SU-DHL-6 (cell line): ENCODE data around the gene ELAVL1.

Experiments used
- H2AFZ ChIP-seq: fragments of 200-600 bp; sonication (generic); 2 replicates; pipeline ENCODE4 v1.6.1; 2014; ENCODE audit warnings: low read depth, mild to moderate bottlenecking, moderate library complexity, mixed read lengths, antibody characterized with exemption, low read length; ENCODE audit not compliant: severe bottlenecking
- H3F3A ChIP-seq: fragments of 200-600 bp; shearing (Covaris generic); 2 replicates; pipeline ENCODE4 v1.6.0; 2016; ENCODE audit warnings: antibody characterized with exemption, mild to moderate bottlenecking; ENCODE audit not compliant: insufficient read depth
- H3K27ac ChIP-seq: fragments of 200-600 bp; sonication (generic); 2 replicates; pipeline ENCODE4 v1.5.1; 2016; ENCODE audit warnings: low read depth, mild to moderate bottlenecking, low read length, moderate library complexity, mixed read lengths
- H3K27me3 ChIP-seq: fragments of 200-600 bp; sonication (generic), shearing (Covaris generic); 2 replicates; pipeline ENCODE4 v1.6.0; 2014; ENCODE audit warnings: mild to moderate bottlenecking, low read length
- H3K36me3 ChIP-seq: fragments of 200-600 bp; sonication (generic); 2 replicates; pipeline ENCODE4 v1.6.1; 2014; ENCODE audit warnings: mild to moderate bottlenecking, low read length, mixed read lengths
- H3K4me2 ChIP-seq: fragments of 300-600, 200-600 bp; shearing (Covaris generic), sonication (generic); 2 replicates; pipeline ENCODE4 v1.6.0; 2014; ENCODE audit warnings: low read length, low read depth, mild to moderate bottlenecking; ENCODE audit not compliant: poor library complexity, severe bottlenecking
- H3K4me3 ChIP-seq: fragments of 200-600 bp; sonication (generic); 2 replicates; pipeline ENCODE4 v1.5.1; 2014; ENCODE audit warnings: antibody characterized with exemption, low read length, mild to moderate bottlenecking, mixed read lengths; ENCODE audit not compliant: insufficient read depth, poor library complexity, severe bottlenecking
- H3K79me2 ChIP-seq: fragments of 200-600 bp; sonication (generic); 2 replicates; pipeline ENCODE4 v1.6.1; 2014; ENCODE audit warnings: mild to moderate bottlenecking, low read length, moderate library complexity; ENCODE audit not compliant: insufficient read depth
- H3K9ac ChIP-seq: fragments of 200-600 bp; sonication (generic); 2 replicates; pipeline ENCODE4 v1.7.0; 2014; ENCODE audit warnings: mild to moderate bottlenecking, low read length
- H3K9me2 ChIP-seq: fragments of 200-600 bp; sonication (generic); replicated peaks from 2 replicates; pipeline ENCODE4 v1.6.1; 2014; ENCODE audit warnings: low read length; ENCODE audit not compliant: insufficient read depth
- H3K9me3 ChIP-seq: fragments of 200-600 bp; sonication (generic); 2 replicates; pipeline ENCODE4 v1.6.1; 2014; ENCODE audit warnings: low read length, mixed read lengths; ENCODE audit not compliant: insufficient read depth
- H4K20me1 ChIP-seq: fragments of 200-600 bp; sonication (generic); 2 replicates; pipeline ENCODE4 v1.6.1; 2014; ENCODE audit warnings: low read depth, mild to moderate bottlenecking, antibody characterized with exemption, low read length, moderate library complexity, mixed read lengths
- EZH2phosphoT487 ChIP-seq: fragments of 200-600 bp; sonication (generic), shearing (Covaris generic); conservative IDR thresholded peaks from 2 replicates; pipeline ENCODE4 v1.6.1; 2018; ENCODE audit warnings: mild to moderate bottlenecking, antibody characterized with exemption, low read length, moderate library complexity, mixed read lengths
- TF ChIP-seq, protein P1 (sequence below): fragments of 200-600 bp; sonication (generic); IDR thresholded peaks from one replicate; pipeline ENCODE4 v1.5.1; 2017; ENCODE audit warnings: antibody characterized with exemption, mild to moderate bottlenecking, low read length, moderate library complexity; ENCODE audit not compliant: insufficient read depth, poor library complexity, severe bottlenecking

The ELAVL1 gene

DNA sequence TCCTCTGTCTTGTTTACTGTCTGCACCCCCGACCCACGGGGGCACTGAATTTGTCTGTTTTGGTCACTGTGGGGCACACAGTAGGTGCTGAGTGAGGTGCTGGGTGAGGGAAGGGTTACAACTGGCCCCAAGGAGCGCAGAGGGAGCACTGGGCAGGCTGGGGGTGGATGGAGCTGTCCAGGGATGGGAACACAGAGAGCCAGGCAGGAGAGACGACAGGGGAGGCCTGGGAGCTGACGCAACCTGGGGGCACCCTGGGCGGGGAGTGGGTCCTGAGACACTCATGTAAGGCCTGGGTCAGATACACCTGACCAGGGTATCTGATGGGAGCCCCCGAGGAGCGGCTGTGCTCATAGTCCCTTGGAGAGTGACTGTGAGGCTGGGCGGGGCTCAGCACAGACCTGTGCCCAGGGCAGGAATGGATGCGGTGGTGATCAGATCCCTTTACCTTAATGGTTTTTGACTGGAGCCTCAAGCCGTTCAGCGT lies 24.8 kb downstream of the ELAVL1 start:
- TF ChIP-seq EZH2phosphoT487: no peak
- TF ChIP-seq, protein P1, sequence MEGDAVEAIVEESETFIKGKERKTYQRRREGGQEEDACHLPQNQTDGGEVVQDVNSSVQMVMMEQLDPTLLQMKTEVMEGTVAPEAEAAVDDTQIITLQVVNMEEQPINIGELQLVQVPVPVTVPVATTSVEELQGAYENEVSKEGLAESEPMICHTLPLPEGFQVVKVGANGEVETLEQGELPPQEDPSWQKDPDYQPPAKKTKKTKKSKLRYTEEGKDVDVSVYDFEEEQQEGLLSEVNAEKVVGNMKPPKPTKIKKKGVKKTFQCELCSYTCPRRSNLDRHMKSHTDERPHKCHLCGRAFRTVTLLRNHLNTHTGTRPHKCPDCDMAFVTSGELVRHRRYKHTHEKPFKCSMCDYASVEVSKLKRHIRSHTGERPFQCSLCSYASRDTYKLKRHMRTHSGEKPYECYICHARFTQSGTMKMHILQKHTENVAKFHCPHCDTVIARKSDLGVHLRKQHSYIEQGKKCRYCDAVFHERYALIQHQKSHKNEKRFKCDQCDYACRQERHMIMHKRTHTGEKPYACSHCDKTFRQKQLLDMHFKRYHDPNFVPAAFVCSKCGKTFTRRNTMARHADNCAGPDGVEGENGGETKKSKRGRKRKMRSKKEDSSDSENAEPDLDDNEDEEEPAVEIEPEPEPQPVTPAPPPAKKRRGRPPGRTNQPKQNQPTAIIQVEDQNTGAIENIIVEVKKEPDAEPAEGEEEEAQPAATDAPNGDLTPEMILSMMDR: no peak
- H4K20me1 ChIP-seq: no peaks in the 10 kb centered on the region
- H3K27ac ChIP-seq: no peak overlapping the region
- no peak overlapping the region for H3K9ac ChIP-seq
- no peaks in the 10 kb centered on the region for H3K9me2 ChIP-seq
- no peak overlapping the region for H3K4me2 ChIP-seq
- H3K36me3 ChIP-seq: no peaks in the 10 kb centered on the region
- no peak overlapping the region for H3K4me3 ChIP-seq
- no peaks in the 10 kb centered on the region for H3F3A ChIP-seq
- no peaks in the 10 kb centered on the region for H3K9me3 ChIP-seq
- no peak overlapping the region for H2AFZ ChIP-seq
- peaks cover 12% of the 10 kb centered on the region for H3K79me2 ChIP-seq
- H3K27me3 ChIP-seq: no peaks in the 10 kb centered on the region

DNA sequence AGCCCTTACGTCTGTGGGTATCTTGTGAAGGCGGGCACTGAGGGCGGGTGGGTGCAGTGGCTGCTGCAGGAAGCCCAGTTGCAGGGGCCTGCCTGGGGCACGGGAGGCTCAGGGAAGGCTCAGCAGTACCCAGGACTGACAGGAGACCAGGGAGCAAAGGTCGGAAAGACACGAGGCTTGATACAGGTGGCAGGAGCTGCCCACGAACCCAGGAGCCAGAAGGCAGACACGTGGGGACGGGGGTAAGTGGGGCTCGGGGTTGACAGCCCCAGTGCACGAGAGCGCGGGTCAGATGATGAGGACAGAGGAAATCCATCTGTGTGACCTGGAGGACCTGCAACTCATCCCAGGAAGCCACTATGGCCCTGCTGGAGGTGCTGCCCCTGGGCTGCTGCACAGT lies 25.3 kb downstream of the ELAVL1 start:
- Histone ChIP-seq H3K9ac (no peak overlapping the region), H3K9me2 (no peaks in the 10 kb centered on the region), H3K36me3 (no peaks in the 10 kb centered on the region), H3K4me3 (no peak overlapping the region), H3K27ac (no peak overlapping the region), H3F3A (no peaks in the 10 kb centered on the region), H4K20me1 (no peaks in the 10 kb centered on the region), H3K4me2 (no peak overlapping the region), H3K79me2 (peaks cover 6% of the 10 kb centered on the region; the same call in 1 of the 2 replicates), H3K27me3 (no peaks in the 10 kb centered on the region), H3K9me3 (no peaks in the 10 kb centered on the region), H2AFZ (no peak overlapping the region)
- TF ChIP-seq, protein P1: no peak
- TF ChIP-seq EZH2phosphoT487: no peak

DNA sequence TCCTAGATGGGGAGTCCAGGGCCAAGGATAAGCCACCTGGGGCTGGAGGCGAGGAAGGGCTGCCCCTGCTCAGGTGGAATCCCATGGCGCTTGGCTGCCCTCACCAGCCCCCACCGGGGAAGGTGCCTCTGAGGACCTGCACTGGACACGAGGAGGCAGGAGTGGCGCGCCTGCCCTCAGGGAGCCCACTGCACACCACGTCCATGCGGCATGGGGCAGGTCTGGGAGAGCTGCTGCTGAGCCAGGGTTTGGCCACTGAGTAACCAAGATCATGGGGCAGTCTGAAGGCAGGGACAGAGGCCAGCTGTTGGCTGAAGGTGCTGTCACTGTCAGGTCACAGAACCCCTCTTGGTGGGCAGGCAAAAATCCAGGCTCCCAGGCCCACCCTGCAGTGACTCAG lies 25.9 kb downstream of the ELAVL1 start:
- H3K79me2 ChIP-seq: peaks cover 6% of the 10 kb centered on the region; the same call in 1 of the 2 replicates
- H3F3A ChIP-seq: no peaks in the 10 kb centered on the region
- no peaks in the 10 kb centered on the region for H3K36me3 ChIP-seq
- no peak overlapping the region for H3K9ac ChIP-seq
- no peak overlapping the region for H2AFZ ChIP-seq
- no peaks in the 10 kb centered on the region for H4K20me1 ChIP-seq
- TF ChIP-seq, protein P1: no peak
- no peak for TF ChIP-seq EZH2phosphoT487
- H3K27me3 ChIP-seq: no peaks in the 10 kb centered on the region
- no peak overlapping the region for H3K4me2 ChIP-seq
- no peak overlapping the region for H3K27ac ChIP-seq
- no peaks in the 10 kb centered on the region for H3K9me3 ChIP-seq
- no peak overlapping the region for H3K4me3 ChIP-seq
- no peaks in the 10 kb centered on the region for H3K9me2 ChIP-seq
